Adrenal gland (tissue), 12 donors: ENCODE data around the gene NAV2. TPM values are rescaled to one million over a fixed set of nuclear protein-coding genes. Genes with fewer than 3 reads are reported as not detected.

Experiments
- DNase-seq, 7 donors: peaks; one replicate each; pipeline ENCODE4 v3.0.0-alpha.2; 2019 to 2020
- H3K27ac ChIP-seq, 5 donors: fragments of 200-600 bp; sonication (generic) in 4 of 5; 1 replicate in 3 of 5; 2 replicates in 2 of 5; pipeline versions ENCODE4 v1.5.1 to v1.8.0; 2016 to 2020; ENCODE audit warnings: mild to moderate bottlenecking in 1 of 5
- H3K27me3 ChIP-seq: fragments of 200-600 bp; 2 replicates; pipeline ENCODE4 v1.8.0; 2021
- H3K36me3 ChIP-seq, 2 donors: fragments of 200-600 bp; replicated peaks in 1 of 2; 1 replicate in 1 of 2; 2 replicates in 1 of 2; pipeline versions ENCODE4 v1.5.1 to v1.8.0; 2018 to 2022
- H3K4me1 ChIP-seq, 2 donors: fragments of 200-600 bp; replicated peaks in 1 of 2; 1 replicate in 1 of 2; 2 replicates in 1 of 2; pipeline versions ENCODE4 v1.5.1 to v1.8.0; 2018 to 2021
- H3K4me3 ChIP-seq, 4 donors: fragments of 200-600 bp; sonication (generic) in 3 of 4; one replicate each; pipeline ENCODE4 v1.5.1; 2016 to 2018
- H3K9me3 ChIP-seq, 3 donors: fragments of 200-600 bp; sonication (generic) in 1 of 3; replicated peaks in 1 of 3; 1 replicate in 2 of 3; 2 replicates in 1 of 3; pipeline versions ENCODE4 v1.5.1 to v1.8.0; 2016 to 2021
- CTCF ChIP-seq, 6 experiments: fragments of 450-650 bp in 4 of 6; fragments of 200-600 bp in 2 of 6; sonication (generic) in 1 of 6; IDR thresholded peaks; 1 replicate in 5 of 6; 2 replicates in 1 of 6; pipeline versions ENCODE4 v1.5.1 to v1.8.0; 2016 to 2021; ENCODE audit warnings: antibody characterized with exemption in 6 of 6, mild to moderate bottlenecking in 2 of 6, moderate library complexity in 1 of 6
- POLR2A ChIP-seq, 2 donors: fragments of 450-650 bp; IDR thresholded peaks; one replicate each; pipeline ENCODE4 v1.6.1; 2017; ENCODE audit warnings: antibody characterized with exemption in 2 of 2, mild to moderate bottlenecking in 2 of 2, moderate library complexity in 1 of 2
- WGBS, 4 donors: extraction: QIAGEN DNeasy Blood & Tissue Kit in 2 of 4; methylation state at CpG; one replicate each; pipeline versions ENCODE4 v1.1.5 to v1.1.7; 2013 to 2017; 5-methylcytosine and 5-hydroxymethylcytosine counted together
- intact Hi-C, 2 donors: fragments of 100-400 bp; cut with DNase I; formaldehyde crosslinking; loops; one replicate each; pipeline versions ENCODE4 v1.14.1 to v1.15.0; 2022 to 2023
- polyA plus RNA-seq, 3 donors: library from polyadenylated mRNA; stranded (reverse); fragments of 200-250 nt in 2 of 3; fragments of 350-450 nt in 1 of 3; fragmentation: Illumina TruSeq in 1 of 3; extraction: RNeasy Lipid Tissue Mini Kit (QIAGEN cat#74804) in 1 of 3; gene quantifications; one replicate each; pipeline ENCODE4 v1.2.3, GENCODE V29; 2013 to 2014
- total RNA-seq, 9 donors: library from RNA; depleted of rRNA in 4 of 9; stranded (reverse); fragments of >200 nt in 4 of 9; fragments of 120-200 nt in 1 of 9; fragmentation: NEBNext Ultra II Directional in 1 of 9; extraction: Animal tissue kit (Norgen Biotek cat#: 25700) in 1 of 9; gene quantifications; one replicate each; pipeline versions ENCODE4 v1.1.0 to v1.2.4, GENCODE V29; 2013 to 2023
- donor health status: healthy with polysubstance abuse.
- donor health status: Bipolar disorder and iron deficiency.
- donor health status: DM: yes; HTN: yes; CAD: no.
- donor health status: DM: no; HTN: no; CAD: no.
- donor health status: DM: no; HTN: no; CAD: no.
- donor health status: DM: yes; HTN: yes; CAD: no.

NAV2 gene
- total and polyA plus RNA-seq, 12 donors = 1.6 to 9.2 (median 5.5) TPM

DNA sequence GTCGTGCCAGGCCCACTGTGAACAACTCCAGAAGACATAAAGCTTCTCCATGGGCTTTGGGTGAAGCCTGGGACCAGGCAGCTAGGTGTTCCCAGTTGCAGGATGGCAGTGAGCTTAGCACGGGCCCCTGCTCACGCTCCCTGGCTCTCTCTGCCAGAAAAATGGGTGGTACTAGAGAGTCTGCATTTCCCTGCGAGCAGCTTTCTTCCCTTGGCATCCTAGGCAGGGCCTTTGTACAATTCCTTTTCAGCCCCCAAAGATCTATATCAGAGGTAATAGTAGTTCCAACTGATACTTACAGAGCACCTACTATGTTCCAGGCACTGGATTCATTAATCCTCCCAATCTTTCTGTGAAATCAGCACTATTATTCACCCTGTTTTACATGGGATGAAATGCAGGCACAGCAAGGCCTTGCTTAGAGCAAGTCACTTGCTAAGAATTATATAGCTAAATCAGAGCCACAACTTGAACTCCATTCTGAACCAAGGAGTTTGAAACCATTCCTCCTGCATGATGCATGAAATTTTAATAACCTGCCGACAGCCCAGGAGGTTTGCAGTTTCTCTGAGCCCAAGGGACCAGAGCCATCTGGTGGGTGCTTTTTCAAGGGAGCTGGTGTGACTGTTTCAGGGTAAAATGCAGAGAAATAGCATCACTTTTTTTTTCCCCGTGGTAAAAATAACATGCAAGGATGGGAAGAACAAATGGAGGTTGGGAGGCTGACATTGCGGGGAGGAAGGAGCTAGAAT is 22.7 kb downstream of the NAV2 start:
- no peak for TF ChIP-seq POLR2A (IDR thresholded peaks at IDR 0.05)
- TF ChIP-seq CTCF (IDR thresholded peaks at IDR 0.05) = no peak
- intact Hi-C loops = loop anchor here in 1 of 2 donors (10.0 kb wide), 1 partner anchor 169 kb away; no protein-coding TSS in a partner anchor
- peaks cover 0 to 6% of the 10 kb centered on the region in 2 donors for H3K4me1 ChIP-seq

DNA sequence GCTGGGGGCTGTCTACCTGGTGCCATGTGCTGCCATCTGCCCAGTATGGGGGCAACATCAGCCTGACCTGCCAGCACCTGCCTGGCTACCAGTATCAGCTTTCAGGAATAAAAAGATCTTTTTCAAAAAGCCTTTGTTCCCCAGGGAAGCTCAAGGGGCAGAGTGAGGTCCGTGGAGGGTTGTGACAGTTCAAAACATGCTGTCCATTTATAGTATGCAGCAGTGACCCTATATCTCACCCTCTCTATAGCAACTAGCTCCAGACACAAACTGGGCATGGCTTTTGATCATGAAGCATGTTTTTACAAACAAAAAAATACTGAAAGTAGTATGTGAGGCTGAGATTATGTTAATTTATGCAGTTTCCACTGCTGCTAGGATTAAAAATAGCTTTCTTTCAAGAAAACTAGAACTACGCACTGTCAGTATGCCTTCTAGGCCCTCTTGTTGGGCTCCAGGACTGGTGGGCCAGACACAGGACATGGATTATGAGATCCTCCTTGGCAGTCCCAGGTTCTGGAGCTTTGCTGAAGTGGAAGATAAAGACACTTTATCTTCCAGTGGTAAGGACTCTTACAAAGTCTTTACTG is 23.4 kb downstream of the NAV2 start:
- TF ChIP-seq POLR2A (IDR thresholded peaks at IDR 0.05) (no peak), CTCF (IDR thresholded peaks at IDR 0.05) (no peak)
- H3K4me1 ChIP-seq = peaks cover 0 to 6% of the 10 kb centered on the region in 2 donors
- no peak overlapping the region for H3K27ac ChIP-seq
- intact Hi-C loops = loop anchor here in 1 of 2 donors (10.0 kb wide), 1 partner anchor 169 kb away; no protein-coding TSS in a partner anchor
- no peak for DNase-seq
- H3K27me3 ChIP-seq = no peaks in the 10 kb centered on the region
- H3K4me3 ChIP-seq = no peak overlapping the region
- WGBS, 4 donors = 66 to 87% (median 77%) methylated on average over 2 of the region's 2 CpGs
- H3K36me3 ChIP-seq = no peaks in the 10 kb centered on the region
- H3K9me3 ChIP-seq = no peaks in the 10 kb centered on the region

More for the DNA sequence above, 22.7 kb downstream of the NAV2 start:
- Histone ChIP-seq H3K9me3 (no peaks in the 10 kb centered on the region), H3K36me3 (no peaks in the 10 kb centered on the region), H3K4me3 (no peak overlapping the region), H3K27me3 (no peaks in the 10 kb centered on the region), H3K27ac (no peak overlapping the region)
- WGBS, 4 donors = 82 to 89% (median 87%) methylated on average over 7 of the region's 7 CpGs
- DNase-seq = no peak

- H3K36me3 ChIP-seq = no peaks in the 10 kb centered on the region
- WGBS, 4 donors = 94 to 100% (median 97%) methylated on average over 3 of the region's 3 CpGs
- TF ChIP-seq POLR2A (IDR thresholded peaks at IDR 0.05) = no peak
- no peak for TF ChIP-seq CTCF (IDR thresholded peaks at IDR 0.05)
- no peaks in the 10 kb centered on the region for H3K9me3 ChIP-seq
- H3K4me3 ChIP-seq = no peak overlapping the region
- H3K27me3 ChIP-seq = no peaks in the 10 kb centered on the region
- no peak for DNase-seq
- intact Hi-C loops = loop anchor here in 1 of 2 donors (10.0 kb wide), 1 partner anchor 168 kb away; no protein-coding TSS in a partner anchor
- H3K4me1 ChIP-seq = peaks cover 0 to 6% of the 10 kb centered on the region in 2 donors
- H3K27ac ChIP-seq = no peak overlapping the region
Observed at GRCh38 chr11:19736831-19737230, 24.2 kb downstream of the NAV2 start.

DNA sequence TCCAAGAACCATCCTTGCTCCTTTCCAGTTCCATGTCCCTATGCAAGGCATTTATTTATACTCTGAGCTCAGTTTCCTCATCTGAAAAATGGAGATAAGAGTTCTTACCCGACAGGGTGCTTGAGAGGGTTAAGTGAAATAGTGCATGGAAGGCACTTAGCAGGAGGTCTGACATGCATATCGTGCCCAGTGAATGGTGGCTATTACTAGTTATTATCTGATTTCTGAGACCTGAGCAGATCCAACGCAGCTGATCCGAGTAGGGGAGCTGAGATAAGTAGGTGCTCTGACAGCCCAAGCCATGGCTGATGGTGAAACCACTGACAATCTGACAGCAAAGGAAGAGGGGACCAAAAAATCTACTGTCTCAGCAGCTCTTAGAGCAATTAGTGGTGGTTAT is 24.9 kb downstream of the NAV2 start:
- H3K4me3 ChIP-seq = no peak overlapping the region
- no peaks in the 10 kb centered on the region for H3K27me3 ChIP-seq
- H3K4me1 ChIP-seq = peaks cover 0 to 6% of the 10 kb centered on the region in 2 donors
- H3K9me3 ChIP-seq = no peaks in the 10 kb centered on the region
- no peaks in the 10 kb centered on the region for H3K36me3 ChIP-seq
- intact Hi-C loops = loop anchor here in 1 of 2 donors (10.0 kb wide), 1 partner anchor 167 kb away; no protein-coding TSS in a partner anchor
- WGBS, 4 donors = 74 to 94% (median 89%) methylated on average over 4 of the region's 4 CpGs
- TF ChIP-seq CTCF (IDR thresholded peaks at IDR 0.05) (no peak), POLR2A (IDR thresholded peaks at IDR 0.05) (no peak)
- no peak for DNase-seq
- H3K27ac ChIP-seq = no peak overlapping the region
